Measurements from ENCODE around the gene ITPKC.

GRCh38 chr19:40695881-40696280, 21.0 kb upstream of the ITPKC start:
- TF ChIP-seq REST (IDR thresholded peaks at IDR 0.05; ENCODE audit: low read depth, low read length) (no peak), TAF1 (IDR thresholded peaks at IDR 0.05; ENCODE audit: borderline replicate concordance, low read depth, low read length) (no peak), GABPA (IDR thresholded peaks at IDR 0.05; ENCODE audit: low read depth) (no peak)

All from GM12878 (cell line).